ENCODE results near the gene NUDT3. TPM values are rescaled to one million over a fixed set of nuclear protein-coding genes. Genes with fewer than 3 reads are reported as not detected.
A peak's percentile ranks its signal among the peaks of the same experiment; 100 is the strongest.

The NUDT3 gene
- total and polyA plus RNA-seq, 7 donors, result 10.6 to 70.5 (median 33.3) TPM

DNA sequence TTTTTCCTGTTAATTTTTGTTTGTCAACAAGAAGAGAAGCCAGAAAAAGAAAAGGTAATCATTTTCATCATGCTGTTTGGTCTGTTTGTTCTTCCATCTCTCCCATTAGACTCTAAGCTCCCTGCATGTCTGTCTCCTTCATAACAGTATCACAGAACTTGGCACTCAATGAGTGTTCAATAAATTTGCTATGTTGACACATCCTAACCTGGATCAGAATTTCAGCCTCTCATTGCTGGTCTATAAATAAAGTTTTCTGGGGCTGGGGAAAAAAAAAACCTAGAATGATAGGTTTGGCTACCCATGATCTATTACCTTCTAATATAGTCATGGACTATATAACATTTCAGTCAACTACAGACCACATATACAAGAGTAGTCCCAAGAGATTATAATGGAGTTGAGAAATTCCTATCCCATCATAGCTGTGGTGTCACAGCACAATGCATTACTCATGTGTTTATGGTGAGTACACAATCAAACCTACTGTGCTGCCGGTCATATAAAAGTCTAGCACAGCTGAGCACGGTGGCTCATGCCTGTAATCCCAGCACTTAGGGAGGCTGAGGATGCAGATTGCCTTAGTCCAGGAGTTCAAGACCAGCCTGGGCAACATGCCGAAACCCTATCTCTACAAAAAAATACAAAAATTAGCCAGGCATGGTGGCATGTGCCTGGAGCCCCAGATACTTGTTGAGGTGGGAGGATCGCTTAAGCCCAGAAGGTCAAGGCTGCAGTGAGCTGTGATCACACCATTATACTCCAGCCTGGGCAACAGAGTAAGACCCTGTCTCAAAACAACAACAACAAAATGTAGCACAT is 5.9 kb downstream of the NUDT3 start:
- peaks cover 71% of the 10 kb centered on the region for H3K4me1 ChIP-seq
- H3K36me3 ChIP-seq (ENCODE audit: insufficient read depth in 1 of 2, low read depth in 1 of 2), result no peaks in the 10 kb centered on the region
- H3K27ac ChIP-seq, result peak overlapping the region; percentile 78
- intact Hi-C loops (cut with DNase I), result no loop called here
- no peak for TF ChIP-seq CTCF (IDR thresholded peaks at IDR 0.05)
- ATAC-seq (peak; percentile 67 to 79 (median 68)), DNase-seq (no peak)
- WGBS, 3 donors, result 53 to 66% (median 57%) methylated on average over 4 of the region's 4 CpGs
- no peaks in the 10 kb centered on the region for H3K27me3 ChIP-seq (ENCODE audit: insufficient read depth in 3 of 3, low read length in 2 of 3)
- H3K4me3 ChIP-seq, result no peak overlapping the region
- no peaks in the 10 kb centered on the region for H3K9me3 ChIP-seq

DNA sequence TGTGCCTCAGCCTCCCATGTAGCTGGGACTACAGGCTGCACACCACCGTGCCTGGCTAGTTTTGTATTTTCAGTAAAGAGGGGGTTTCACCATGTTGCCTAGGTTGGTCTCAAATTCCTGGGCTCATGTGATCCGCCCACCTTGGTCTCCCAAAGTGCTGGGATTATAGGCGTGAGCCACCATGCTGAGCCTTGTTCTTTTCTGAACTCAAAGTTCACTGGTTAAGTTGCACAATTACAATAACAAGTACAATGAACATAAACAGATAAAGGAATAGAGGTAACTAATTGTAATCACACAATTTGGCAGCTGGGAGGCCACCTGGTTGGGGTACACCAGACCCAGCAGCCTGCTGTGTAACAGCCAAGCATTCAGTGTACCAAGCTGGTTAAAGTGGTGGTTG is 6.7 kb downstream of the NUDT3 start:
- no peak for TF ChIP-seq CTCF (IDR thresholded peaks at IDR 0.05)
- DNase-seq, result no peak
- no peak overlapping the region for H3K4me3 ChIP-seq
- intact Hi-C loops (cut with DNase I), result no loop called here
- no peaks in the 10 kb centered on the region for H3K9me3 ChIP-seq
- ATAC-seq, result no peak
- H3K27ac ChIP-seq, result peak overlapping the region; percentile 78
- WGBS, 3 donors, result 77 to 94% (median 81%) methylated on average over 3 of the region's 3 CpGs
- no peaks in the 10 kb centered on the region for H3K27me3 ChIP-seq (ENCODE audit: insufficient read depth in 3 of 3, low read length in 2 of 3)
- peaks cover 73% of the 10 kb centered on the region for H3K4me1 ChIP-seq
- no peaks in the 10 kb centered on the region for H3K36me3 ChIP-seq (ENCODE audit: insufficient read depth in 1 of 2, low read depth in 1 of 2)

- no peaks in the 10 kb centered on the region for H3K27me3 ChIP-seq (ENCODE audit: insufficient read depth in 3 of 3, low read length in 2 of 3)
- DNase-seq, result no peak
- H3K4me3 ChIP-seq, result no peak overlapping the region
- no peak for TF ChIP-seq CTCF (IDR thresholded peaks at IDR 0.05)
- H3K36me3 ChIP-seq (ENCODE audit: insufficient read depth in 1 of 2, low read depth in 1 of 2), result no peaks in the 10 kb centered on the region
- intact Hi-C loops (cut with DNase I), result loop anchor here (5.0 kb wide), 3 partner anchors 47 to 107 kb away; no protein-coding TSS in a partner anchor
- H3K4me1 ChIP-seq, result peaks cover 61% of the 10 kb centered on the region
- H3K9me3 ChIP-seq, result no peaks in the 10 kb centered on the region
- no peak for ATAC-seq
- H3K27ac ChIP-seq, result peak overlapping the region; percentile 71
- WGBS, 3 donors, result 75 to 80% (median 75%) methylated on average over 5 of the region's 5 CpGs
These were observed 7.9 kb downstream of the NUDT3 start for GRCh38 chr6:34384321-34385153.

DNA sequence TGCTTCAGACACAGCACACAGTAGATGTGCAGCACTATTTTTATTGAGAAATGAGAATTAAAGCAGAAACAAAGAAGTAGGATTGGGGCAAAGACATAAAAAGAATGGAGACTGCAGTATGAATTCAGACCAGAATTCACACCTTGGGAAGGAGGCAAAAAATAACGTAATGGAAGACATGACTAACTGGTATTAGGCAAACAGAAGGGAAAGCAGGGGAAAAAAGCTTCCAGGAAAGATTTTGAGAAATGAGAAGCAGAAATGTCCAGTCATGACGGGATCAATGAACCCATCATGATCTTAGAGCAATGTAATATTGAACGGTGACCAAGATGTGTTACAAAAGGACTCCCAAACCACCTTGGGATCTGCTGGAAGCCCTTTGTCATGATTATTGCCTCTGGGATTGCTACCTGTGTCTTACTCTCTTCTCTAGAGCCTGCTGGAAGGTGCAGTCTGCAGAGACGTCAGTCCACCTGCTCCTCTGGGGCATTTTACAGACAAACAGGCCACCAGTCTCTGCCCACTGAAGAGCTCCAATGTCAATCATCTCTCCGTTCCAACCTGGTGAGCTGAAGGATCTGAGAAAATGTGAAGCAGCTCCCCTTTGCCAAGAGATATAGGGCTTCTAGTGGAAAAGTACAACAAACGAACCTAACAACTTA is 8.7 kb downstream of the NUDT3 start:
- H3K27ac ChIP-seq, result peak overlapping the region; percentile 71
- H3K9me3 ChIP-seq, result no peaks in the 10 kb centered on the region
- H3K4me3 ChIP-seq, result no peak overlapping the region
- WGBS, 3 donors, result 37 to 60% (median 47%) methylated on average over 6 of the region's 6 CpGs
- peaks cover 0 to 4% of the 10 kb centered on the region in 2 donors for H3K36me3 ChIP-seq (ENCODE audit: insufficient read depth in 1 of 2, low read depth in 1 of 2)
- no peaks in the 10 kb centered on the region for H3K27me3 ChIP-seq (ENCODE audit: insufficient read depth in 3 of 3, low read length in 2 of 3)
- intact Hi-C loops (cut with DNase I), result loop anchor here (5.0 kb wide), 3 partner anchors 46 to 106 kb away; no protein-coding TSS in a partner anchor
- DNase-seq (no peak), ATAC-seq (no peak)
- H3K4me1 ChIP-seq, result peaks cover 55% of the 10 kb centered on the region
- no peak for TF ChIP-seq CTCF (IDR thresholded peaks at IDR 0.05)

Data from psoas muscle (tissue), 8 donors.